Measurements from ENCODE around the gene NUAK1. TPM values are rescaled to one million over a fixed set of nuclear protein-coding genes. Genes with fewer than 3 reads are reported as not detected.

The NUAK1 gene
- total RNA-seq, 1 experiment from 2014 or later, result 7.4 TPM

- no peak for ATAC-seq
- RAD21 ChIA-PET (ENCODE audit: low non-redundant PET in 1 of 2, low total read pairs in 2 of 2, uncharacterized antibody in 2 of 2, unreplicated experiment in 2 of 2), result interaction anchor here in 1 of 2 experiments (0.6 kb wide), 1 partner anchor 286 kb away, joined by 6 read pairs; no protein-coding TSS in a partner anchor
These were observed 101.0 kb downstream of the NUAK1 start for GRCh38 chr12:106037524-106038298.

More at GRCh38 chr12:106037524-106038298, 101.0 kb downstream of the NUAK1 start:
- intact Hi-C loops (cut with micrococcal nuclease), result no loop called here
- no peaks in the 10 kb centered on the region for H3K4me1 ChIP-seq (ENCODE audit: control insufficient read depth in 1 of 2, insufficient read depth in 2 of 2, low read length in 2 of 2)
- H3K4me3 ChIP-seq (replicated peaks in 1 of 2; ENCODE audit: low read depth in 1 of 2, low read length in 2 of 2), result no peak overlapping the region
- no TSS peak for BruUV-seq (replicated peaks)
- ChIA-PET CTCF (no interaction called here), POLR2A (no interaction called here)
- no peaks in the 10 kb centered on the region for H3K27me3 ChIP-seq (ENCODE audit: insufficient read depth, low read length)
- H3K27ac ChIP-seq (ENCODE audit: low read depth, low read length), result no peak overlapping the region
- no peaks in the 10 kb centered on the region for H3K9me2 ChIP-seq (ENCODE audit: insufficient read depth)
- TF ChIP-seq REST (IDR thresholded peaks at IDR 0.05; ENCODE audit: low read depth) (no peak), EGR1 (IDR thresholded peaks at IDR 0.05; ENCODE audit: low read depth) (no peak), FOSL1 (IDR thresholded peaks at IDR 0.05; ENCODE audit: low read depth) (no peak), EZH2 (IDR thresholded peaks at IDR 0.05) (no peak), ELF1 (IDR thresholded peaks at IDR 0.05; ENCODE audit: borderline replicate concordance, low read depth) (no peak), CTCF (IDR thresholded peaks at IDR 0.05 in 2 of 3, conservative IDR thresholded peaks at IDR 0.05 in 1 of 3; ENCODE audit: borderline replicate concordance in 1 of 3, insufficient read depth in 1 of 3, low read depth in 2 of 3, low read length in 2 of 3) (no peak), TCF7L2 (IDR thresholded peaks at IDR 0.05; ENCODE audit: borderline replicate concordance, extremely low read depth, insufficient read depth, insufficient read length) (no peak), EZH2phosphoT487 (IDR thresholded peaks at IDR 0.05; ENCODE audit: borderline replicate concordance) (no peak), SRF (IDR thresholded peaks at IDR 0.05; ENCODE audit: low read depth) (no peak)
- H4K20me1 ChIP-seq (ENCODE audit: insufficient read depth), result no peaks in the 10 kb centered on the region
- H2AFZ ChIP-seq (ENCODE audit: low read depth, low read length, poor library complexity, severe bottlenecking), result no peak overlapping the region
- no peak overlapping the region for H3K9ac ChIP-seq (ENCODE audit: low read length)
- H3K9me3 ChIP-seq (ENCODE audit: control insufficient read depth in 1 of 2, insufficient read depth in 1 of 2, low read depth in 1 of 2, low read length in 2 of 2), result no peaks in the 10 kb centered on the region
- H3K36me3 ChIP-seq (ENCODE audit: control insufficient read depth in 1 of 2, insufficient read depth in 2 of 2, low read length in 2 of 2), result no peaks in the 10 kb centered on the region
- no peaks in the 10 kb centered on the region for H3K79me2 ChIP-seq (ENCODE audit: insufficient read depth, low read length)
- no peak for DNase-seq (ENCODE audit: low read depth, low spot score)
- H3K4me2 ChIP-seq (ENCODE audit: low read length), result no peak overlapping the region

Measured in HCT116 (cell line).